Adrenal gland (tissue), 12 donors: ENCODE measurements around the gene PLEKHA7. TPM values are rescaled to one million over a fixed set of nuclear protein-coding genes. Genes with fewer than 3 reads are reported as not detected.
A peak's percentile ranks its signal among the peaks of the same experiment; 100 is the strongest.

ENCODE experiments used
- DNase-seq, 7 donors: peaks; one replicate each; pipeline ENCODE4 v3.0.0-alpha.2; 2019 to 2020
- H3K27ac ChIP-seq, 5 donors: fragments of 200-600 bp; sonication (generic) in 4 of 5; 1 replicate in 3 of 5; 2 replicates in 2 of 5; pipeline versions ENCODE4 v1.5.1 to v1.8.0; 2016 to 2020; ENCODE audit warnings: mild to moderate bottlenecking in 1 of 5
- H3K27me3 ChIP-seq: fragments of 200-600 bp; 2 replicates; pipeline ENCODE4 v1.8.0; 2021
- H3K36me3 ChIP-seq, 2 donors: fragments of 200-600 bp; replicated peaks in 1 of 2; 1 replicate in 1 of 2; 2 replicates in 1 of 2; pipeline versions ENCODE4 v1.5.1 to v1.8.0; 2018 to 2022
- H3K4me1 ChIP-seq, 2 donors: fragments of 200-600 bp; replicated peaks in 1 of 2; 1 replicate in 1 of 2; 2 replicates in 1 of 2; pipeline versions ENCODE4 v1.5.1 to v1.8.0; 2018 to 2021
- H3K4me3 ChIP-seq, 4 donors: fragments of 200-600 bp; sonication (generic) in 3 of 4; one replicate each; pipeline ENCODE4 v1.5.1; 2016 to 2018
- H3K9me3 ChIP-seq, 3 donors: fragments of 200-600 bp; sonication (generic) in 1 of 3; replicated peaks in 1 of 3; 1 replicate in 2 of 3; 2 replicates in 1 of 3; pipeline versions ENCODE4 v1.5.1 to v1.8.0; 2016 to 2021
- CTCF ChIP-seq, 6 experiments: fragments of 450-650 bp in 4 of 6; fragments of 200-600 bp in 2 of 6; sonication (generic) in 1 of 6; IDR thresholded peaks; 1 replicate in 5 of 6; 2 replicates in 1 of 6; pipeline versions ENCODE4 v1.5.1 to v1.8.0; 2016 to 2021; ENCODE audit warnings: antibody characterized with exemption in 6 of 6, mild to moderate bottlenecking in 2 of 6, moderate library complexity in 1 of 6
- POLR2A ChIP-seq, 2 donors: fragments of 450-650 bp; IDR thresholded peaks; one replicate each; pipeline ENCODE4 v1.6.1; 2017; ENCODE audit warnings: antibody characterized with exemption in 2 of 2, mild to moderate bottlenecking in 2 of 2, moderate library complexity in 1 of 2
- WGBS, 4 donors: extraction: QIAGEN DNeasy Blood & Tissue Kit in 2 of 4; methylation state at CpG; one replicate each; pipeline versions ENCODE4 v1.1.5 to v1.1.7; 2013 to 2017; 5-methylcytosine and 5-hydroxymethylcytosine counted together
- intact Hi-C, 2 donors: fragments of 100-400 bp; cut with DNase I; formaldehyde crosslinking; loops; one replicate each; pipeline versions ENCODE4 v1.14.1 to v1.15.0; 2022 to 2023
- polyA plus RNA-seq, 3 donors: library from polyadenylated mRNA; stranded (reverse); fragments of 200-250 nt in 2 of 3; fragments of 350-450 nt in 1 of 3; fragmentation: Illumina TruSeq in 1 of 3; extraction: RNeasy Lipid Tissue Mini Kit (QIAGEN cat#74804) in 1 of 3; gene quantifications; one replicate each; pipeline ENCODE4 v1.2.3, GENCODE V29; 2013 to 2014
- total RNA-seq, 9 donors: library from RNA; depleted of rRNA in 4 of 9; stranded (reverse); fragments of >200 nt in 4 of 9; fragments of 120-200 nt in 1 of 9; fragmentation: NEBNext Ultra II Directional in 1 of 9; extraction: Animal tissue kit (Norgen Biotek cat#: 25700) in 1 of 9; gene quantifications; one replicate each; pipeline versions ENCODE4 v1.1.0 to v1.2.4, GENCODE V29; 2013 to 2023
- donor health status: healthy with polysubstance abuse.
- donor health status: Bipolar disorder and iron deficiency.
- donor health status: DM: yes; HTN: yes; CAD: no.
- donor health status: DM: no; HTN: no; CAD: no.
- donor health status: DM: no; HTN: no; CAD: no.
- donor health status: DM: yes; HTN: yes; CAD: no.

The PLEKHA7 gene
- total and polyA plus RNA-seq, 12 donors, result 0.54 to 23.7 (median 2.7) TPM

- Histone ChIP-seq H3K9me3 (no peaks in the 10 kb centered on the region), H3K4me1 (no peaks in the 10 kb centered on the region), H3K27ac (no peak overlapping the region), H3K27me3 (no peaks in the 10 kb centered on the region), H3K36me3 (no peaks in the 10 kb centered on the region), H3K4me3 (no peak overlapping the region)
- TF ChIP-seq CTCF (IDR thresholded peaks at IDR 0.05) (no peak), POLR2A (IDR thresholded peaks at IDR 0.05) (no peak)
- no peak for DNase-seq
- intact Hi-C loops, result loop anchor here in 1 of 2 donors (10.0 kb wide), 1 partner anchor 50 kb away; no protein-coding TSS in a partner anchor
- 69 to 79% (median 74%) methylated on average over 5 of the region's 5 CpGs for WGBS, 4 donors
These were observed 189.1 kb downstream of the PLEKHA7 start for GRCh38 chr11:16825101-16825500.

- Histone ChIP-seq H3K27me3 (no peaks in the 10 kb centered on the region), H3K4me1 (no peaks in the 10 kb centered on the region), H3K9me3 (no peaks in the 10 kb centered on the region), H3K36me3 (no peaks in the 10 kb centered on the region), H3K27ac (no peak overlapping the region), H3K4me3 (no peak overlapping the region)
- intact Hi-C loops, result loop anchor here (5.0 to 10.0 kb wide), 2 partner anchors 54 to 57 kb away; no protein-coding TSS in a partner anchor
- TF ChIP-seq POLR2A (IDR thresholded peaks at IDR 0.05) (no peak), CTCF (IDR thresholded peaks at IDR 0.05) (peak; percentile 73 to 87 (median 78))
- DNase-seq, result peak; percentile 72 to 92 (median 84)
- WGBS, 4 donors, result 26 to 32% (median 29%) methylated on average over 8 of the region's 8 CpGs
These were observed 193.7 kb downstream of the PLEKHA7 start for GRCh38 chr11:16820324-16821092.

- no peak overlapping the region for H3K4me3 ChIP-seq
- no peak overlapping the region for H3K27ac ChIP-seq
- 50 to 64% (median 51%) methylated on average over 4 of the region's 4 CpGs for WGBS, 4 donors
- no peaks in the 10 kb centered on the region for H3K9me3 ChIP-seq
- TF ChIP-seq CTCF (IDR thresholded peaks at IDR 0.05), result no peak
- no peak for TF ChIP-seq POLR2A (IDR thresholded peaks at IDR 0.05)
- H3K4me1 ChIP-seq, result no peaks in the 10 kb centered on the region
- peak in 1 of 7 donors; percentile 18 for DNase-seq
- intact Hi-C loops, result loop anchor here in 1 of 2 donors (5.0 kb wide), 1 partner anchor 244 kb away; no protein-coding TSS in a partner anchor
- no peaks in the 10 kb centered on the region for H3K27me3 ChIP-seq
- H3K36me3 ChIP-seq, result no peaks in the 10 kb centered on the region
These were observed 195.9 kb downstream of the PLEKHA7 start for GRCh38 chr11:16818284-16818683.

- no peaks in the 10 kb centered on the region for H3K4me1 ChIP-seq
- H3K4me3 ChIP-seq, result no peak overlapping the region
- WGBS, 4 donors, result 46 to 53% (median 50%) methylated on average over 4 of the region's 4 CpGs
- H3K27ac ChIP-seq, result peak overlapping the region in 1 of 5 donors; percentile 26
- H3K27me3 ChIP-seq, result no peaks in the 10 kb centered on the region
- H3K36me3 ChIP-seq, result no peaks in the 10 kb centered on the region
- intact Hi-C loops, result loop anchor here in 1 of 2 donors (5.0 kb wide), 1 partner anchor 245 kb away; no protein-coding TSS in a partner anchor
- TF ChIP-seq POLR2A (IDR thresholded peaks at IDR 0.05) (no peak), CTCF (IDR thresholded peaks at IDR 0.05) (no peak)
- H3K9me3 ChIP-seq, result no peaks in the 10 kb centered on the region
- DNase-seq, result peak in 1 of 7 donors; percentile 32
These were observed 196.9 kb downstream of the PLEKHA7 start for GRCh38 chr11:16817351-16817750.
